PC-9 (cell line): ENCODE data around the gene KRT16.

ENCODE experiments used
- EZH2 ChIP-seq: fragments of 200-600 bp; sonication (generic); IDR thresholded peaks from 2 replicates; pipeline ENCODE4 v1.8.0; 2017; ENCODE audit warnings: antibody characterized with exemption, low read depth
- TF ChIP-seq, protein P1 (sequence below): fragments of 200-600 bp; sonication (generic); conservative IDR thresholded peaks from 2 replicates; pipeline ENCODE4 v1.6.1; 2017; ENCODE audit warnings: mixed run types, antibody characterized with exemption, mild to moderate bottlenecking, moderate library complexity

GRCh38 chr17:41581366-41582060 lies 31.1 kb downstream of the KRT16 start:
- TF ChIP-seq, protein P1, sequence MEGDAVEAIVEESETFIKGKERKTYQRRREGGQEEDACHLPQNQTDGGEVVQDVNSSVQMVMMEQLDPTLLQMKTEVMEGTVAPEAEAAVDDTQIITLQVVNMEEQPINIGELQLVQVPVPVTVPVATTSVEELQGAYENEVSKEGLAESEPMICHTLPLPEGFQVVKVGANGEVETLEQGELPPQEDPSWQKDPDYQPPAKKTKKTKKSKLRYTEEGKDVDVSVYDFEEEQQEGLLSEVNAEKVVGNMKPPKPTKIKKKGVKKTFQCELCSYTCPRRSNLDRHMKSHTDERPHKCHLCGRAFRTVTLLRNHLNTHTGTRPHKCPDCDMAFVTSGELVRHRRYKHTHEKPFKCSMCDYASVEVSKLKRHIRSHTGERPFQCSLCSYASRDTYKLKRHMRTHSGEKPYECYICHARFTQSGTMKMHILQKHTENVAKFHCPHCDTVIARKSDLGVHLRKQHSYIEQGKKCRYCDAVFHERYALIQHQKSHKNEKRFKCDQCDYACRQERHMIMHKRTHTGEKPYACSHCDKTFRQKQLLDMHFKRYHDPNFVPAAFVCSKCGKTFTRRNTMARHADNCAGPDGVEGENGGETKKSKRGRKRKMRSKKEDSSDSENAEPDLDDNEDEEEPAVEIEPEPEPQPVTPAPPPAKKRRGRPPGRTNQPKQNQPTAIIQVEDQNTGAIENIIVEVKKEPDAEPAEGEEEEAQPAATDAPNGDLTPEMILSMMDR, result no peak
- no peak for TF ChIP-seq EZH2
